GM13976 (cell line): ENCODE data around the gene KMT5B.

ENCODE experiments used
- DNase-seq: peaks from one replicate; pipeline ENCODE4 v3.0.0; 2012; ENCODE audit warnings: low spot score
- CTCF ChIP-seq: IDR thresholded peaks from 2 replicates; pipeline ENCODE4 v1.5.1; 2012; ENCODE audit warnings: borderline replicate concordance, mild to moderate bottlenecking; ENCODE audit not compliant: insufficient read depth; ENCODE audit errors: extremely low read depth, missing control alignments, control extremely low read depth
- in situ Hi-C: fragments of 300-500 bp; cut with MboI; formaldehyde crosslinking; loops from one replicate; pipeline ENCODE4 v1.12.0; 2022; ENCODE audit warnings: low sequenced_read_pairs, mixed read lengths, inconsistent platforms; ENCODE audit not compliant: unreplicated experiment

KMT5B gene

GRCh38 chr11:68160100-68160695, 52.9 kb downstream of the KMT5B start:
- no peak for TF ChIP-seq CTCF
- in situ Hi-C loops = no loop called here
- DNase-seq = no peak

GRCh38 chr11:68159665-68160064, 53.4 kb downstream of the KMT5B start:
- in situ Hi-C loops = no loop called here
- TF ChIP-seq CTCF = no peak
- DNase-seq = no peak

GRCh38 chr11:68159161-68159560, 53.9 kb downstream of the KMT5B start:
- no peak for TF ChIP-seq CTCF
- DNase-seq = no peak
- in situ Hi-C loops = no loop called here

- in situ Hi-C loops = no loop called here
- no peak for TF ChIP-seq CTCF
- DNase-seq = no peak
Measured at GRCh38 chr11:68158580-68158979, 54.5 kb downstream of the KMT5B start.

GRCh38 chr11:68153742-68154141, 59.4 kb downstream of the KMT5B start:
- in situ Hi-C loops = no loop called here
- DNase-seq = no peak
- TF ChIP-seq CTCF = no peak

GRCh38 chr11:68150037-68150436, 63.1 kb downstream of the KMT5B start:
- no peak for TF ChIP-seq CTCF
- no peak for DNase-seq
- in situ Hi-C loops = no loop called here

- in situ Hi-C loops = no loop called here
- TF ChIP-seq CTCF = no peak
- no peak for DNase-seq
Measured at GRCh38 chr11:68149417-68149816, 63.7 kb downstream of the KMT5B start.
